ENCODE results near the gene GTF2IRD1. TPM values are rescaled to one million over a fixed set of nuclear protein-coding genes. Genes with fewer than 3 reads are reported as not detected.

GTF2IRD1 gene
- total RNA-seq, 1 experiment from 2014 or later, result 34.3 TPM

DNA sequence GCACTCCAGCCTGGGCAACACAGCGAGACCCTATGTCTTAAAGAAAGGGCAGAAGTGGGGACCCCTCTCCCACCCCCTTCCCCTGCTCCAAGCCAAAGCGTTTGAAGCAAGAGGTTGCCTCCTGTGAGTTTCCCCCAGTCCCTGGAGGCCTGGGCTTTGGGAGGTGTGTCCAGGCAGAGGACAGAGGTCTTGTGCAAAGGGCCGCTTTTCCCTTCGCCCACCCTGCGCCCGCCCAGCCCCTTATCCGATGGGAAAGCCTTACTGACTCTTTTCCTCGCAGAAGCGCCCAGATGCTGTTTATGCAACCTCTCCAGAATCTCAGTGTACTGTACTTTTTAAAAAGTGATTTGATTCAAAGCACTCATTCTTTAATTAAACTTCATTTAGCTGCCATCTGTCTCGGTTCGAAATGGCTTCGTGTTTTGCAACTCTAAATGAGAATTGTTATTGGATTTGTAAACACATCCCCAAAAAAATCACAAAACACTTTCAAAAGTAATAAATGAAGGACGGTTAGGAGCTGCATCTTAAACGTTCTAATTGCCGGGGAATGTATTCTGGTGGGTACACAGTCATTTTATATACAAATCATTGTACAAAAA lies 153.3 kb downstream of the GTF2IRD1 start:
- H4K91ac ChIP-seq (ENCODE audit: insufficient read length, low read depth, low read length), result no peak overlapping the region
- H3K23ac ChIP-seq (ENCODE audit: insufficient read length, low read depth, low read length), result no peak overlapping the region
- H4K20me1 ChIP-seq (ENCODE audit: control insufficient read depth, insufficient read depth, insufficient read length), result peaks cover 2% of the 10 kb centered on the region
- no peak overlapping the region for H2BK120ac ChIP-seq (ENCODE audit: low read depth, low read length, poor library complexity, severe bottlenecking)
- no peak overlapping the region for H3K27ac ChIP-seq (ENCODE audit: insufficient read length, low read depth, low read length)
- no peak overlapping the region for H2AFZ ChIP-seq (ENCODE audit: low read length)
- H3K14ac ChIP-seq (ENCODE audit: insufficient read depth, low read length), result no peak overlapping the region
- no peak overlapping the region for H4K8ac ChIP-seq (replicated peaks; ENCODE audit: insufficient read length, low read depth, low read length)
- no peak for DNase-seq
- no peaks in the 10 kb centered on the region for H3K23me2 ChIP-seq (ENCODE audit: insufficient read length, low read depth, low read length, poor library complexity, severe bottlenecking)
- H3K9me3 Mint-ChIP-seq, result no peaks in the 10 kb centered on the region
- H3K4ac ChIP-seq (ENCODE audit: low read depth, low read length), result no peak overlapping the region
- H3K18ac ChIP-seq (ENCODE audit: insufficient read length, low read depth, low read length), result no peak overlapping the region
- H3K36me3 Mint-ChIP-seq (ENCODE audit: insufficient read depth in 1 of 3, low read depth in 3 of 3), result peaks cover 2 to 12% (median 7%) of the 10 kb centered on the region in 3 experiments; a peak in 3 of 7 replicates
- H2BK12ac ChIP-seq (ENCODE audit: insufficient read length, low read depth, low read length), result no peak overlapping the region
- H3K4me2 ChIP-seq (ENCODE audit: insufficient read depth, insufficient read length, low read length), result peak overlapping the region; percentile 7
- no peaks in the 10 kb centered on the region for H3K79me1 ChIP-seq (ENCODE audit: insufficient read depth, low read depth, low read length, poor library complexity, severe bottlenecking)
- H3K27ac Mint-ChIP-seq, result no peak overlapping the region
- no peak overlapping the region for H3T11ph ChIP-seq (ENCODE audit: low read length)
- H3K27me3 ChIP-seq (ENCODE audit: insufficient read depth, low read length), result no peaks in the 10 kb centered on the region
- peaks cover 10 to 13% of the 10 kb centered on the region in 2 experiments for H3K4me1 Mint-ChIP-seq
- no peak overlapping the region for H2BK20ac ChIP-seq (ENCODE audit: low read depth, low read length, poor library complexity, severe bottlenecking)
- no peaks in the 10 kb centered on the region; the same call in 1 of the 2 replicates for H3K27me3 Mint-ChIP-seq (ENCODE audit: low read depth)
- WGBS (ENCODE audit: extremely low coverage, insufficient read length, low lambda C conversion rate), result no CpG with 5 or more reads among the region's 15 CpGs
- no peaks in the 10 kb centered on the region for H3K9me3 ChIP-seq (ENCODE audit: control insufficient read depth, low read depth, low read length)
- TF ChIP-seq, protein P1, sequence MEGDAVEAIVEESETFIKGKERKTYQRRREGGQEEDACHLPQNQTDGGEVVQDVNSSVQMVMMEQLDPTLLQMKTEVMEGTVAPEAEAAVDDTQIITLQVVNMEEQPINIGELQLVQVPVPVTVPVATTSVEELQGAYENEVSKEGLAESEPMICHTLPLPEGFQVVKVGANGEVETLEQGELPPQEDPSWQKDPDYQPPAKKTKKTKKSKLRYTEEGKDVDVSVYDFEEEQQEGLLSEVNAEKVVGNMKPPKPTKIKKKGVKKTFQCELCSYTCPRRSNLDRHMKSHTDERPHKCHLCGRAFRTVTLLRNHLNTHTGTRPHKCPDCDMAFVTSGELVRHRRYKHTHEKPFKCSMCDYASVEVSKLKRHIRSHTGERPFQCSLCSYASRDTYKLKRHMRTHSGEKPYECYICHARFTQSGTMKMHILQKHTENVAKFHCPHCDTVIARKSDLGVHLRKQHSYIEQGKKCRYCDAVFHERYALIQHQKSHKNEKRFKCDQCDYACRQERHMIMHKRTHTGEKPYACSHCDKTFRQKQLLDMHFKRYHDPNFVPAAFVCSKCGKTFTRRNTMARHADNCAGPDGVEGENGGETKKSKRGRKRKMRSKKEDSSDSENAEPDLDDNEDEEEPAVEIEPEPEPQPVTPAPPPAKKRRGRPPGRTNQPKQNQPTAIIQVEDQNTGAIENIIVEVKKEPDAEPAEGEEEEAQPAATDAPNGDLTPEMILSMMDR (conservative IDR thresholded peaks at IDR 0.05), result no peak
- H2AK5ac ChIP-seq (ENCODE audit: insufficient read length, low read length), result no peak overlapping the region
- no peaks in the 10 kb centered on the region for H3K79me2 ChIP-seq (ENCODE audit: insufficient read depth, low read length)
- no peak overlapping the region for H4K5ac ChIP-seq (ENCODE audit: insufficient read length, low read depth, low read length)
- H3K4me1 ChIP-seq (ENCODE audit: insufficient read depth, low read length), result no peaks in the 10 kb centered on the region; the same call in 1 of the 2 replicates
- no peak overlapping the region for H2BK5ac ChIP-seq (ENCODE audit: insufficient read length, low read length)
- no peak overlapping the region for H2BK15ac ChIP-seq (ENCODE audit: low read depth, low read length)
- no peak overlapping the region for H3K56ac ChIP-seq (ENCODE audit: insufficient read length, low read depth, low read length)
- peak overlapping the region; percentile 43 to 44; a peak in 4 of 5 replicates for H3K4me3 Mint-ChIP-seq
- H3K9ac ChIP-seq (ENCODE audit: extremely low read depth, insufficient read length, low read length), result peak overlapping the region; percentile 23

Measured in H9 (cell line).